Adipose tissue (tissue), 3 donors: ENCODE measurements around the gene RALGAPA2. TPM values are rescaled to one million over a fixed set of nuclear protein-coding genes. Genes with fewer than 3 reads are reported as not detected.

ENCODE experiments used
- H3K27ac ChIP-seq: one replicate; pipeline ENCODE4 v1.5.1; 2013; ENCODE audit warnings: low read depth, low read length
- WGBS, 3 donors: extraction: QIAGEN DNeasy Blood & Tissue Kit; methylation state at CpG; one replicate each; pipeline ENCODE4 v1.1.7; 2013; 5-methylcytosine and 5-hydroxymethylcytosine counted together
- polyA plus RNA-seq, 3 donors: library from polyadenylated mRNA; stranded (reverse); fragments of 200-250 nt; gene quantifications; one replicate each; pipeline ENCODE4 v1.2.3, GENCODE V29; 2013
- donor health status: healthy with polysubstance abuse.
- donor health status: Bipolar disorder and iron deficiency.
- donor health status: healthy.

The RALGAPA2 gene
- polyA plus RNA-seq, 3 donors: 12.3 to 21.7 (median 12.6) TPM

DNA sequence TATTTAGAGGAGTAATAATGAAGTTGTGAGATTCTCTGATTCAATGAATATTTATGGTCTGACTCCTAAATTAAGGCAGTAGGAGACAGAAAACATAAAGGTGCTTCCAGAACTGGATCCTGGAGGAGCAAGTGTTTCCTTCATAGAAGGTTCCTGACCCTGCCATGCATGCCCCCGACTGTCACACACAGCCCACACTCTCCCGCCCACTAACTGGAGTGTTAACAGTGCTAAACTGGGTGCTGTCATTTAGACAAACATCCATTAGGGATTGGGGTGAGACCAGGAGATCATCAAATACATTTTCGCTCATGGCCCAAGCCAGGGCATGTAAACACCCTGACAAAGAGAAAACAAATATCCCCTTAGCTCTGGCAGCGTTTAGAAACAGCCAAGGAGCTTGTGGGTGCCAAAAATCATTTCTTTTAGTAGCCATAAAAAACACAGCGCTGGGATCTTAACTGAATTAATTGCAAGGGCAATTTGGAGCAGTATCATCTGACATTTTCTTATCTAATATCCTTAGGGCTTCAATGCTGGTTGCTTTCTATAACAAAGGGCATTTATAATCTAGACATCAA is 297.7 kb downstream of the RALGAPA2 start:
- 75 to 81% (median 77%) methylated on average over 5 of the region's 5 CpGs for WGBS, 3 donors
- no peak overlapping the region for H3K27ac ChIP-seq

DNA sequence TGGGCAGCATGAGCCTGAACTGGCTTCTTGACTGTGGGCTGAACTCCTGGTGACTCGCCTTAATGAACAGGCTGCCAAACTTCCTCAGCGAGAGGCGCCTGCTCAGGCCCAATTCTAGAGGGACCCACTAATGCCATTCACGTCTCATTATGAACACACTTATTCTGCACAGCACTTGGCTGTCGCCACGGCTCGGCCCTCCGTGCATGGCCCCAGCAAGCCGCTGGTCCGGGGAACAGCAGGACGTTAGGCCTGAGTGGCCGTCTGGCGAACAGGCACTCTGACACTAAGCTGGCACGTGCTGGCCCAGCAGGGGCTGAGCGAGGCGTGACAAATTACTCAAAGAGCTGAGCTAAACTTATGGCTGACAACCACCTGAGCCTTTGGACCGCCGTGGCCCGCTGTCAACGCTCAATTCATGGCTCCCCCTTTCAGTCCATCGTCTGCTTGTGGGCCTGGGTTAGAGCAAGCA is 298.6 kb downstream of the RALGAPA2 start:
- no peak overlapping the region for H3K27ac ChIP-seq
- 89 to 94% (median 90%) methylated on average over 21 of the region's 21 CpGs for WGBS, 3 donors

DNA sequence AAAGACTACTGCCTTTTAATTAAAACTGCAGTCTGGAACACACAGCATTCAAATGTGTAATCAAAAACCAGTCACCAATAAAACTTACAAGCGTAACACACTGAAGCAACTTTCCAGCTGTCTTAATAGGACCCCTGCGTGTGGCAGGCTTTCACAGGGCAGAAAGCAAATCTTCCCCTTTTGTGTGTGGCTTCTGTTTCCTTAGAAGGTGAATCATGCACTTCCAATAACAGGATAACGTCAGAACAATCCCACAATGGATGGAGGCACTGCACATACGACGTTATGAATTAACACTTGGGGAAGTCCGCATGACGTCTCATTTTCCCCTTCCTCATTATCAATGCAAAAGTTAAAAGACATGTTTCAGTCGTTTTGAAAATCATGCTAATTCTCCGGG is 299.7 kb downstream of the RALGAPA2 start:
- no peak overlapping the region for H3K27ac ChIP-seq
- WGBS, 3 donors: 58 to 76% (median 65%) methylated on average over 9 of the region's 9 CpGs

DNA sequence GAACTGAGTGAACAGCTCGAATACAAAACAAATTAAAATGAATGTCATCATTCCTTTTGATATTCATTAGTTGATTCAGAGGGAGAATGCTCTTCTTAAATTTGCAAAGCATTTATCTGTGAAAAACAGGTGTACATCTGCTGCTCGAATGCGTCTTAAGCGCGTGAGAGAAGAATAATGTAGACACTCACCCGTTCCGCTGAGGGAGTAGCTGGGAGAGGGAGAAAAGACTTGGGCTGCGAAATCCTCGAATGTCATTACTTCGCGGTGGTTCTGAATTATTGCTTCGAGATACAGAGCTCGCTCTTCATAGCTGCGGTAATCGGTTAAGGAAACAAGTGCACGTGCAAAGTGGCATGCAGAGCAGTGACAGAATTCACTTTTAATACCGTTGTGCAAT is 300.6 kb downstream of the RALGAPA2 start:
- WGBS, 3 donors: 89 to 96% (median 94%) methylated on average over 17 of the region's 17 CpGs

DNA sequence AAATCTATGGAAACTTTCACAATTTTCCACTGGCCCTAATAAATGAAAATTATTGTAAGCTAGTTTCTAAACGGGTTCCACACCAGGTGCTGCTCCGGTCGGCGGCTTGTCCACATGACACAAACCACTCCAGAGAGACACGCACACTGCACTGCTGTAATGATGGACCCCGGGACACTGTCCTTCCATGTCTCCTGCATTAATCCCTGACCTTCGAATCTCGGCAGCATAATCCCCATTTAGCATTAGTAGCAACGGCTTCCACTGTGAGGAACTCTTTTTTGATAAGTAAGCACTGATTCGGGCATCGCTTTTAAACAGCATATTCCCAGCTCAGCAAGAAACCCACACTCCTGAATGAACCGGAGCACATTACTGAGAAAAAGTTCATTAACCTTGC is 301.0 kb downstream of the RALGAPA2 start:
- 84 to 92% (median 89%) methylated on average over 12 of the region's 12 CpGs for WGBS, 3 donors
- no peak overlapping the region for H3K27ac ChIP-seq

More for the DNA sequence above, 300.6 kb downstream of the RALGAPA2 start:
- no peak overlapping the region for H3K27ac ChIP-seq

DNA sequence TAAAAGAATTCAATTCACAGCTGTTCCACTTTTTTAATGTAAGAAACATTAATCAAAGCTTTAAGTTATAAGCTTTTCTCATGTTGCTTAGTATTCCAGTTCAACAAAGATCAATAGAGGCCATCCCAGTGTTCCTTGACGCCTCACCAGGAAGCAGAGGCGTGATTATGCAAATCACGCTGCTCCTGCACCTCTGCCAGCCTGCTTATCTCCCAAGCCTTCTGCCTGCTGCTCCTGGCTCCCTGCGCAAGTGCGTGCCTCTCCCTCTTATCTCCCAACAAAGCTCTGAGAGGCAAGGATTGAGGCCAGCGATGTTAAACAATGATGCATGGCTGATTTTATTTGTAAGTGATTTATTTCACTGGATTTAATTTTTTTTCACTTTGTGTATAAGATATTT is 301.8 kb downstream of the RALGAPA2 start:
- WGBS, 3 donors: 16 to 59% (median 55%) methylated on average over 6 of the region's 6 CpGs
- no peak overlapping the region for H3K27ac ChIP-seq

DNA sequence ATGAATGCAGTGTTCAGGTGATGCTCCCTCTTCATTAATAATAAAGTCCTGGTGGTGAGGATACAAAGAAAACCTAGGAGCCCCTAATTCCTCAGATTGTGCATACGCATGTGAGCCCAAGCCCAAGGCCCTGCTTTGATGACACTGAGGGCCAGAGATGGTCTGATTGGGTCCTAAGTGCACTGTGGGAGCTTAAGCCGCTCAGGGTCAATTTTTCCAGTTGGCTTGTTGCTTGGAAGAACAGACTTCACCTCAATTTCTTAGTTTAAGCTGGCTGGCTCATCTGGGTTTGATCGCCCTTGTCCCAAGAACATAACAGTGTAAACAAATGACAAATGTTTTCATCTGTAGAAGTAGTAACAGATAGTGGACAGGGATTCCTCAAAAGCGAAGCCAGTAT is 303.1 kb downstream of the RALGAPA2 start:
- 97 to 99% (median 97%) methylated on average over 4 of the region's 4 CpGs for WGBS, 3 donors
- H3K27ac ChIP-seq: no peak overlapping the region

DNA sequence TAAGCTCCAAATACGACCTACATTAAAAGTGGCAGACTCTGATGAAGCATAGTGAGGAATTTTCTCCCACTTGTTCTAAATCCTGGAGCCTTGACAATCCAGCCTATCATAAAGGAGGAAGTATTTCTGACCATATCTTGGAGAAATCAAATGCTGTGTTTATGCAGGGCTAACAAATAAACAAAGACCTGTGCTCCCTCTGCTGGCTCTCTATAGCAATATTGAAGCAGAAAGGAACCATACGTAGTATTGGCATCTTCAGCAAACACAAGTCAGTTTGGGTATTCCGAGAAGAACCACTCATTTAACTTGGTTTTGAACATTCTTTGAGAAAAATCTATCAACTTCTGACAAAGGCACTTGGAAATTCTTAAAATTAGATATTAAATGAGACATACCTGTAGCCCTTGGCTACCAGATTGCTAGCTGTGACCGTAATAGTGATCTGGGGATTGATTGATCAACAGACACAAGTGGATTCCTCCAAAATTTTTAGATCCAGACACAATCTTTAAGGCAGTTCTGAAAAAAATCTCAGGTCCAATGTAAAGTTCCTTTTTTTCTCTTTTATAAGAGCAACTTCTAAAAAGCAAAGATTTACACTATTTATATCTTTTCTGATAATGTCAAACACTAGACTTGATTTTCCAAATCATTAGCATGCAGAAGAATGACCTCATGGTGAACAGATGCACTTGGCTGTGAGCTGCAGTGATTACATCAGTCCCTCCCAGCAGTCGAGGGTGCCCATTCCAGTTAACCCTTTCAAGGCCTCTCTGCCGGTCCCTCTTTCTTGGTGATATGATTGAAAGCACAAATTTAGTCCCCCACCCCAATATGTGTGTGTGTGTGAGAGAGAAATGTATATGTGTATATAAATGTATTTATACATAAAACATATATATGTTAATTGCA is 304.3 kb downstream of the RALGAPA2 start:
- WGBS, 3 donors: 71 to 75% (median 72%) methylated on average over 6 of the region's 6 CpGs
- no peak overlapping the region for H3K27ac ChIP-seq

DNA sequence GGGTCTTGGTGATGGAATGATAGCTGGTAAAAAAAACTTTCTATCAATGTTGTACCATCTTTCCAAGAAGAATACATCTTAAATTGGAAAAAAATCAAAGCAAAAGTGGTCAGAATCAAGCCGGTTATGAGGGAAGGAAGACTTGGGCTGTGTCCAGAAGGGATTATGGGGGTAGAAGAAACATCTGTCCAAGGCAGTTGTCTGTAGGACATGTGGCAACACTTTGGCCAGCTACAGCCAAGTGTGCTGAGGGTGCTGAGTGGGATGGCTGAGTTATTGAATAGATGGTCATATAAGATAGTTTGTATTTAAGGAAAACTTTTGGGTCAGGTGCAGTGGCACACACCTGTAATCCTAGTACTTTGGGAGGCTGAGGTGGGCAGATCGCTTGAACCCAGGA is 306.1 kb downstream of the RALGAPA2 start:
- no peak overlapping the region for H3K27ac ChIP-seq
- 77 to 89% (median 80%) methylated on average over 2 of the region's 2 CpGs for WGBS, 3 donors

DNA sequence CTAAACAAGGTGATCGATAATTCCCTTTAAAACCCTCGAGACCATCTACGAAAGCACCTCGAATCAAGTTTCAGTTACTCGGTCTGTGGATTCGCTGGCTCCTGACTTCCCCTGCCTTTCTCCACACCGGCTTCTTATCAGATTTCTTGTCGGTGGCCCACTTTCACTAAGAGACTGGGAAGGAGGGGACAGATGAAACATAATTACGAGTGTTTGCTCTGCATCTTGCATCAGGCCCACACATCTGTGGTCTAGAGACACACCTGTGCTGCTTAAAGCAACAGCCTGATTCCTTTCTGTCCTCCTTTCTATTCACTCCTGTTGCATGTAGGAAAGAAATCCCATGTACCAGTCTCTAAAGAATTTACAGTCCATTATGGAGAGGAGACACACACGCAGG is 306.8 kb downstream of the RALGAPA2 start:
- H3K27ac ChIP-seq: no peak overlapping the region
- 90 to 92% (median 91%) methylated on average over 10 of the region's 10 CpGs for WGBS, 3 donors

DNA sequence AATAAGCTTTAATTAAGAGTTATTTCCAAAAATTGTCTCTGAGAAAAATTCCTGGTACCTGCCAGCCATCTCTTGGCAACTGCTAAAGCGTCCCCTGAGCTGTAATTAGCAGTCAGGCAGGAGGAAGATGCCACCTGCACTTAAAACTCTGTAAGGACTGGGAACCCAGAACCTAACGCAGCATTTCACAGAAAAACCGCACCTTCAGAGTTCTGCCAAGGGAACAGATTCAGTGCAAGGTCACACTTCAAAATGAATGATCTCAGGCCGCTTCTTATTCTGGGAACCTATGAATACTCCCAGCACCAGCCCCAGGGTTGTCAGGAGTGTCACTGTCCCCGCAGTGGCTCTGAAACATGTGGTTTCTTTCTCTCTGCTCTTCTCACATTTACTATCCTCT is 307.8 kb downstream of the RALGAPA2 start:
- no peak overlapping the region for H3K27ac ChIP-seq
- WGBS, 3 donors: 91 to 97% (median 96%) methylated on average over 5 of the region's 5 CpGs

DNA sequence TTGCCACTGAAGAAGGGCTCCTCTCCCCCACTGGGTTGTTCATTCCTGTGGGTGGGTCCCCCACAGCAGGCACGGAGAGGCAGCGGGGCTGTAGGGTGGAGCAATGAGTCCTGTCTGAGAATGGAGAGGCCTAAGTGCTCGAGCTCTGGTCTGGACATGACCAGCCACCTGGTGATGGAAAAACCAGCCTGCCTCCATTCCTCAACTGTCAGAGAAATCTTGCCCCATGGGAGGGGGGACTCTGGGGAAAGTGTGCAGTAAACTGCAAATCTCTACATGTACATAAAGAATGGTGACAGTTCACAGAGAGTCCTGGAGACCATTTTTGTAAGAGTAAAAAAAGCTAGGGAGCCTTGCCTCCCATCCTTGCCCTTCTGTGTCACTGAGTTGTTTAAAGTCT is 310.5 kb downstream of the RALGAPA2 start:
- H3K27ac ChIP-seq: no peak overlapping the region
- 90 to 93% (median 92%) methylated on average over 3 of the region's 3 CpGs for WGBS, 3 donors

DNA sequence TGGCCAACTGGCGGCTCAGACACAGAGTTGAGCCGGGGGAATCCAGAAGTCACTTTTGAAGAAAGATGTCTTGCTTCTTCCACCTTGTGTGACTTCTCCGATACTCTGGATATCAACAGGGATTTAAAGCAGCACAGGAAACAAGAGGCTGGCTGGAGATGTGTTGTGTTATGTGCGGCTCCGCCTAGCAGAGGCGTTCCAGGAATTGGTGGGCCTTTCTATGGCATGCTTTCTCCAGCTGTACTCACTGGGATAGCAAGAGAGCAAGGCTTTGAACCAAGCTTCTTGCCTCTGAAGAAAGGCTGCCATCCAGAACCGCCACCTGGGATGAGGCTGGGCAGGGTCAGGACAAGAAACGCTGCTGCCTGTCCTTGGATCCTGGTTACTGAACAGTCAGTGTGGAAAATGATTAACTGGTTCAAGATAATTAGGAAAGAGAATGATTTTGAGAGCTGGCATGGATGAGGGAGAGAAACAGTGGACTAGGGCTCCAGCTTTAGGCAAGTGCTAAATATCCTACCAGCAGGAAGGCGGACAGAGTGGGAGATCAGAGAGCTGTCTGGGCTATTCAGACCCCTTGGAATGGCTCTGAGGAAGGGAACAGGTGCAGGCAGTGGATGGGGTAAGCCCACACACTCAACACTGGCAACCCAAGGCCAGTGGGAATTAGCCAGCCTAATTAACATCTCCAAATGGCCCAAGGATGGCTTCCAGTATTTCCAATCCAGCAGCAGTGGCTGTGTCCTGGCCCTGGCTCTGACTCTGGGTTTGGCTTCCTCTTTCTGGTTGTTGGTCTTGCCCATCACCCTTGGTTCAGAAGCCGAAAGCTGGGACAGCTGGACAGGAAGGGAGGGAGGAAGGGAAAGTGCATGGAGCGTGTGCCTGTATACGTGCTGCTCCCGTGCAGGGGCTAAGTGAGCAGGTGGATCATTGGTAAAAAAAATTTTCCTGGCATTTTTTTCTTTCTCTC is 312.6 kb downstream of the RALGAPA2 start:
- no peak overlapping the region for H3K27ac ChIP-seq
- 81 to 87% (median 82%) methylated on average over 13 of the region's 13 CpGs for WGBS, 3 donors

DNA sequence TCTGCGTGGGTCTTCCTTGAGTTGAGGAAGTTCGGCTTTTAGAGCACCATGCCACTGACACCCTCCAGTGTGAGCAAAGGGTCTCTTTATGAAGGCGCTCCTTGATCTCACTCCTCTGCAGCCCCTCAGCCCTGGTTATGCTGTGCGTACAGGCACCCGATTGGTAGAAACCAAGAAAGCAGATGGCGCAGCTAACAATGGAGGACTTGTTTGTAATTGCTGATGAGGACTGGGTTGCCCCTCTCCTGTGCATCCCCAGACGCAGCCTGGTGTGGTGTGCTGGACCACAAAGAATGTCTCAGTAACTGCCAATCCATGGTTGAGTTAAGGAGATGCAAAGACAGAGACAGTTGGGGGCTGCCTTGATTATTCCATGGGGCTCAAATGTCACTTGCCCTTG is 314.3 kb downstream of the RALGAPA2 start:
- H3K27ac ChIP-seq: no peak overlapping the region
- 97 to 98% (median 97%) methylated on average over 7 of the region's 7 CpGs for WGBS, 3 donors

DNA sequence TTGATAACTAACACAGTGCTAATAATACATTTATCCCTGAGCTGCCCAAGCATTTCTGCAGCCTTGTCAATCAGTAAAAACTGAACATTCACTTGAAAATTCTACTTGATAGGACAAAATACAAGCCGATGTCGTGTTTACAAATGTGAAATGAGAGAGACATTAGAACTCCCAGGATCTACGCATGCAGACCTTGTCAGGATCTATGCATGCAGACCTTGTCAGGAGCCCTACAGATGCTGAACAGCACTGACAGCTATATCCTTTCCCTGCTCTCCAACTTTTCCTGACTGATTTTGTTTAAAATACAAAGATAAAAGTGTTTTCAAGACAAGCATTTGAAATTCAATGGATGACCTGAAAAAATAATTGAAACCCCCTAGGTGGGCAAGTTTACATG is 315.6 kb downstream of the RALGAPA2 start:
- H3K27ac ChIP-seq: no peak overlapping the region
- WGBS, 3 donors: 94 to 98% (median 98%) methylated on average over 3 of the region's 3 CpGs

DNA sequence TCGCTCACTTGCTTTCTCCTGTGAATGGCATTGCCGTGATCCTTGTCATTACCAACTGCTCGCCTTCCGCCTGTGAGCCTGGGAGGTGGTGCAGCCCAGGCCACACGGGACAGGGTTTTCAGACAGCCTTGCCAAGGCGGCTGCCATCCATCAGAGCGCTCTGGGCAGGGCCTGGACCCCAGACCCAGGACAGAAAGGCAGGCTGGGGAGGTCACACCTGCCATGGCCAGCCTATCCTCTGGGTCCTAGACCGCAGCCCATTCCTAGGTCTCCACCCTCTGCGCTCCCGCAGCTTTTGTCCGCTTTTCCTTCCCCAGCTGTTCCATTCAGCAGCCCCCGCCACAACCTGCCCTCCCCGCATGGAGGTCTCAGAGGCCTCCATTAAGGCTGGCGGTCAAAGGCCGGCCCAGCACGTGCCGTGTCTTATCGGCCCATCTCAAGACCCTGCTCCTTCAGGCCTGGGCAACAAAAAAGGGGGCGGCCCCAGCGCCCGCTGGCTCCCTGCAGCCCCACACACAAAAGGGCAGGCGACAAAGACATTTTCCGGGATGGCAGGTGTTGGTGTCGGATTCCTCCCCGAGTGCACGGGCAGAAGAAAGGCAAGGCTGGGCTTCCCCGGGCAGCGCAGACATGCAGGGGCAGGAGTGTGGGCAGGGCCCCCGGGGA is 316.4 kb downstream of the RALGAPA2 start:
- no peak overlapping the region for H3K27ac ChIP-seq
- WGBS, 3 donors: 92 to 96% (median 95%) methylated on average over 29 of the region's 29 CpGs

DNA sequence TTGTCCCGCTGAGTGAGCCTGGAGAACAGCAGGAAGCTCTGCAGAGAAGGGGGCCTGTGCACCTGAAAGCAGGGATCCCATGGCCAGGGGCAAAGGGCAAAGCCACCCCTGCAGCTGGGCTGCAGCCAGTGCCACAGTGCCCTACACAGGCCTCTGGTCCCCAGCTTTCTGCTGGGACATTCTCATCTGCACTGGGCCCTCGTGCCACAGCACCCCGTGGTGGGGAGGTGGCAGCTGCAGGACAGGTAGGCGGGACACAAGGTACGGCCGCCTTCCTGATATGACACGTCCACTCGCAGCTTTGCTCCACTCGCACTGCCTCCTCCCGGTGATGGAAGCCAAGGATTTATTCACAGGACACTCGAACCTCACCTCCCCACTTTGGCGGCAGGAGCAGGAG is 317.4 kb downstream of the RALGAPA2 start:
- no peak overlapping the region for H3K27ac ChIP-seq
- 88 to 95% (median 93%) methylated on average over 12 of the region's 12 CpGs for WGBS, 3 donors
